Measurements from ENCODE around the gene SHANK1.

SHANK1 gene

DNA sequence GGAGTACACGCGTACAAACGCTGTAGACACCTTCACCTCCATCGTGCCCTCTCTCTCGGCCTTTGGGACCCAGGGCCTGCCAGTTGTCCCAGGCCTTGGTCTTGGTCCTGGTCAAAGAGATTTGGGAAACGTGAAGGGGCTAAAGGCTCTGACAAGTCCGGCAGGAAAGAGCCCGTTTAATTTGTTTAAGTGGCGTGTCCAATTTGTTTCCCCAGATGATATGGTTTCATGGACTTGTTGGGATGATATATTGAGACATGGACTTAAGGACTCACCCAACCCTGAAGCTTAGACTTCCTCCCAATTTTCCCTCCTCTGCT lies 6.3 kb upstream of the SHANK1 start:
- no peak for DNase-seq

- no peak for DNase-seq
Measured at GRCh38 chr19:50725218-50725910, 5.8 kb upstream of the SHANK1 start.

DNA sequence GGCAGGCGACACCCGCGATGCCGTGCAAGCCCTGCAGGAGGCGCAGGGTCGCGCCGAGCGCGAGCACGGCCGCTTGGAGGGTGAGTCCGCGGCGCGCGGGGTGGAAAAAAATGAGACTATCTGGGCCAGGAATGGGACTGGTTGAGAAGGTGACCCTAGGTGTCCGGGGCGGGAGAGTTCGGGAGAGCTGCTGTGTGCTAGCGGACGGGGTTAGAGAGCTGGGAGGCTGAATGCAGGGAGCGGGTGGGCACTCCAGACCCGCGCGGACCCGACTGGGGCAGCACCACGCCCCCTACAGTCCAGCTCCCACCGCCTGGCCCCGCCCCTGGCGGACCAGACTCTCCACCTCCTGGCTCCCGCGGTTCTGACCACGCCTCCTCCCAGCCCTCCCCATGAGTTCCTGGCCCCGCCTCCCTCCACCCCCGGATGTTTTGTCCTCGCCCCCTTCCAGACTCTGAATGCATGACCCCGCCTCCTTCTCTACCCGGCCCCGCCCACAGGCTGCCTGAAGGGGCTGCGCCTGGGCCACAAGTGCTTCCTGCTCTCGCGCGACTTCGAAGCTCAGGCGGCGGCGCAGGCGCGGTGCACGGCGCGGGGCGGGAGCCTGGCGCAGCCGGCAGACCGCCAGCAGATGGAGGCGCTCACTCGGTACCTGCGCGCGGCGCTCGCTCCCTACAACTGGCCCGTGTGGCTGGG lies 5.1 kb upstream of the SHANK1 start:
- DNase-seq, result peak; percentile 99

GRCh38 chr19:50723735-50724521 lies 4.3 kb upstream of the SHANK1 start:
- no peak for DNase-seq

GRCh38 chr19:50723069-50723468 lies 3.5 kb upstream of the SHANK1 start, which contains the start of gene CLEC11A:
Gene CLEC11A (plus strand): TSS chr19:50723364. CDS start chr19:50723526, 162 bp downstream.
- DNase-seq, result peak; percentile 85

GRCh38 chr19:50722201-50723013 lies 2.8 kb upstream of the SHANK1 start:
- no peak for DNase-seq

DNA sequence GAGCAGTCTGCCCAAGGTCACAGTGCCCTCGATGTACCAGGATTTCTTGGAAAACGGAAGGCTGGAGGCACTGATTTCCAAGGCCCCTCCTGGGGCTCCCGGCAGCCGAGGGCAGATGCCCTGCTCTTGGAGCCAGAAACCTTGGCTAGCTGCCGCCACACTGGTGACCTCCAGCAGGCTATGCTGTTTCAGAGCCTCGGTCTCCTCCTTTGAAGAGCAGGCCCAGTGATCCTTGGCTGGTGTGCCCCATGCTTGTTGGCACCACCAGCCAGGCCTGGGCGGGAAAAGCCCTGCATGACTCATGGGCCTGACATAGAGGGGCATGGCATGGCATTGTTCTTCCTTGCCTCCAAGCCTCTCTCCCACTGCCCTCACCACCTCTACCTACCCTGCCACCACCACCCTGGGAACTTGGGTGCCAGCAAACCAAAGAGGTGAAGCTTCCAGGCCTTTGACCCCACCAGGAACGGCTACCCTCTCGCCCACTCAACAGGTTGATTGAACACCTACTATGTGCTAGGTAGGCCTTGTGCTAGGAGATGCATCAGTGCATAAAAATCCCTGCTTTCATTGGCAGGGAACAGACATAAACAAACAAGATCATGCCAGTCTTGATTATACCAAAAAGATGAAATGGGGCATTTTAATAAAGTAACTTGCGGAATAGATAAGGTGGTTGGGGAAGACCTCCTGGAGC lies 2.0 kb upstream of the SHANK1 start:
- DNase-seq, result no peak

DNA sequence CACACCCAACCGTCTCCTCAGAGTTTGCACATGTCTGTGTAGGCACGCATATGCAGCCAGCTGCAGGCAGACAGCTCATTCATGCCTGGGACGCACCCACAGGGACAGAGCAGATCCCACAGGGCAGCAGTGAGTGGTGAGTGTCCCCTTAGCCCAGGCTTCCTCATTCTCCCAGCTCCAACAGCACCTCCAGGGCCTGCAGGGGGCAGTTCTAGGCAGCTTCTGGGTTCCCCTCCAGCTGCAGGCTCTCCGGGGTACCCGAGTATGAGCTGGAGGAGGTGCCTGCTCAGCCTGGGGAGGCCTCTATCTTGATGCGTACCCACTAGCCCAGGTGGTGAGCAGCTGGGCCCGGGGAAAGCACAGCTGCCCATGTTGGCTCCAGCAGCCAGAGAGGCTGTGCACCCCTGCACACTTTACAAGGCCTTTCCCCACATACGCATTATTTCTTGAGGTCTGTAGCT lies 1.3 kb upstream of the SHANK1 start:
- peak; percentile 50 for DNase-seq

DNA sequence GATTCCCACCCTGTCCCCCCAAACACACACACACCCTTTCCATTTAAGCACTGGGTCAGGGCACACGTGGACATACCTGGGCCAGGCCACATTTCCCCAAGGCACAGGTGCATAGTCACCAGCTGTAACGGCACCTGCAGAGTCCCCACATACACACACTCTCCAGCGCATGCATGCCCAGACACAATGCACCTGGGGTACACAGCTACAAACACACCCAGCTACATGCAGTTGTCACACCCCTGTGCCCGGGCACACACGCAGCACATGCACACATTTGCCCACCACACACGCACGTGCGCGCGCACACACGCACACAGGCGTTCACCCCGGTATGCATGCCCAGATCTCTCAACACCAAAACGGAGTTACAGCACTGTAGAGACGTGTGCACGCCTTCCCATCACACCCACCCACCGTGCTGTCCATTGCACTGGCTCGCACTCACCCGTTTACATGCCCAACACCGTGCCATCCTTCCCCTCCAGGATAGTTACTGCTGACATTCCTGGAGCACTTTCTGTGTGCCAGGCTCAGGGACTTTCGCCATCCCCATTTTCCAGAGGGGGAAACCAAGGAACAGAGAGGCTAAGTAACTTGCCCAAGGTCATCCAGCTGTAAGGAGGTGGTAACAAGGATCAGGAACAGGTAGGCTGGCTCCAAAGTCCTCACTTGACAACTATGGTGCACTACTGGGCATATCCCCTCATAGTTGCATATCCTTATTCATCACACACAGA lies 749 bp upstream of the SHANK1 start:
- no peak for DNase-seq

DNA sequence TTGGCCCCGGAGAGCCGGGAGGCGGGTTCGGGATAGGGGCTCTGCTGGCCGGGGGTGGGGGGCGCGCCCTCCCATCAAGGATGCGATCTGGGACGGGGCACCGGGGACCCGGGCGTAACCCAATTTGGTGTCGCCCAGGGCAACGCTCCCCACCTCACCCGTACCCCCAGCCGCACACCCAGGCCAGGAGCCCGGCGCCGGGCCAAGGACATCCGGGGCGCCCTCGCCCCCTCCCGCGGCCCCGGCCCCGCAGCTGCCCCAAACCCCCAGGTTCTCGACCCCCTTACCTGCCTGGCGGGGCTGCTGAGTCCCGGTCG lies 525 bp downstream of the SHANK1 start:
- DNase-seq, result no peak

DNA sequence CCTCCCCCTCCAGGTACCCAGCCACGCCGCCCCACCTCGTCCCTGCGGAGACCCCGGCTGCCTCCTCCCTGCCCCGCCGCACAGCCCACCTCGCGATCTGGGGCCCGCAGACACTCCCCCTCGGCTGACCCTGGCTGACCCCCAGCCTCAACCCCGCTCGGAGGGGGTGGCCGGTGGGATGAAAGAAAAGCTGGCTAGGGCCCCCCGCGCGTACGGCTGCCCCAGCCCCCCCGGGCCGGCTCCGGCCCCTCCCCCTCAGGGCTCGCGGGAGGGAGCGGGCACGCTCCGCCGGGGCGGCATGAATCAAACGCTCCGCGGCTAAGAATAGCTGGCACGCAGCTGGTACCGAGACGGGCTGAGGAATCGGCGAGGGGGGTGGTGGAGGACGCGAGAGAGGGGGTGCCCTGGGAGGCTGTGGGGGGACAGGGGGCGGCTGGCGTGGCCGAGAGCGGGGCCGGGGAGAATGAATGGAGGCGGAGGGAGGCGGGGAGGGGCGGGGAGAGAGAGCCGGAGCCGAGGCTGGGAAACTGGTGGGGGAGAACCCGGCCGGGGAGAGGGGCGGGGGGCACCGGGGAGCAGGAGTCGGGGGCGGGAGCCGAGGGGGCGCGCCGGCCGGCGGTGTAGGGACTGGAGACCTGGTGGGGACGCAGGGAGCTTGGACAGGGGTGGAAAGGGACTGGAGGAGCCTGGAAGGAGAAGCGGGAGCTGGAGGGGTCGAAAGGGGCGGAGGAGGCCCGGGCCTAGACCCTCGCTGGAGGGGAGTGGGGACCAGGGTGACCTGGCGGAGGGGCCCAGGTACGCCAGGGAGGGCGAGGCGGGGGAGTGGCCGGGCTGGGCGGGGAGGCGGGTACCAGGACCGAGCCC lies 1.1 kb downstream of the SHANK1 start:
- no peak for DNase-seq

- DNase-seq, result no peak
Measured at GRCh38 chr19:50717891-50718254, 1.7 kb downstream of the SHANK1 start.

DNA sequence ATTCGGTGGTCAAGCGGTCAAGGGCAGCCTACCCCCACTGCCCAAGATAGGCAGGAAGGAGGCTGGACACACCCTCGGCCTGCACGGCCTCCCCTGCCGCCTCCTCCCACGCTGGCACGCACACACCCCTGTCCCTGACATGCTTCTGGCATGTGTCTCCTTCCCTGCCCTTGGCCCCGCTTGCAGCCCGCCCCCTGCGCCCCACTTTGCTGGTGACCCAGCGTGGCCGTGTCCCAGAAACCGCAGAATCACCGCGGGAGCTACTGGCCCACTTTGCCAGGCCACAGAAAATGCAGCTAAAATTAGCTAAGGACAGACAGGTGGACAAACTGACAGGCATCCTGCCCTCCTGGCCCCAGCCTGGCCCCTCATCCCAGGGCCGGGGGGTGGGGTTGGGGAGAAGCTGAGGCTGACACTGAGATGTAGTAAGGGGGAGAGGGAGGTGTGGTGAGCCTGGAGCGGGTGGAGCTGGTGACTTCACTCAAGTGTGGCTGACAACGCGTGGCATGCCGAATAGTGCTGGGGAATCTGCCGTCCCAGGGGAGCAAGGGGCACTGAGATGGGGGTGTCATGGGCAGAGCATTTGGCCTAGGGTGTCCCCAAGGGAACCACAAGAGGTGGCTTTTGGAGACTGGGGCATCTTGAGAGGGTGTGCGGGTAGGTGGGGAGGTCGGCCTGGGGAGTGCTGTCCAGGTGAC lies 2.4 kb downstream of the SHANK1 start:
- DNase-seq, result no peak

GRCh38 chr19:50716178-50717025 lies 3.2 kb downstream of the SHANK1 start:
- DNase-seq, result no peak

- no peak for DNase-seq
Measured at GRCh38 chr19:50713556-50714236, 5.9 kb downstream of the SHANK1 start.

DNA sequence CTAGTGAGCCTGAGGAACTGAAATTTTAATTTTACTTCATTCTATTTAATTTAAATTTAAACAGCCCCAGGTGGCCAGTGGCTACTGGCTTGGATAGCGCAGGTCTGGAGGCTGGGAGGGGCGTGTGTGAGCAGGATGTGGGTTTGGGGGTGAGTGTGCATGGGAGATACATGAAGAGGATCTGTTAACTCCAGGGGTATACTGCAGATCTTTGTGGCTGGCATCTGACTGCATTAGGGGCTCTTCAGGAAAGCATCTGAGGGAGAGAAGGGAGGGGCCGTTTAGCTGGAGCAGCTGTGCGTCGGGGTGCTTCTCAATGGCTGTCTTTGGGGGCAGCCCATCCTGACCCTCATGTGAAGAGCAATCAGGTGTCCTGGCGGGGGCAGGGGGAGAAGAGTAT lies 6.8 kb downstream of the SHANK1 start:
- DNase-seq, result no peak

DNA sequence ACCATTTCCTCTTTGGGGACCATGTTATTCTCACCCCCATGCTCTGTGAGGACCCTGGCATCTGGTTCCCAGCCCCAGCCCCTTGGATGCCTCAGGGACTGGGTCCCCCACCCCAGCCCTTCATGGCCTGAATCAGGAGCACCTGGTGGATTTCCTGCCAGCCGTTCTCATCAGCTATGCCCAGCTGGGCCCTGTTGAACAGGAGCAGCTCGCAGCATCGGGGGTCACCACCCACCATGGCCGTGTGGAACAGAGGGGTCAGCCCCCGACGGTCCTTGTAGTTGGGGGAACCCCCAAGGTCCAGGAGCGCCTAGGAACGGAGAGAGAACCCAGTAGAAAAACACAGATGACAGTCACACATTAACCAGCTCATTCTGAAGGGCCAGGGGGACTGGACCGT lies 7.8 kb downstream of the SHANK1 start:
- DNase-seq, result no peak

DNA sequence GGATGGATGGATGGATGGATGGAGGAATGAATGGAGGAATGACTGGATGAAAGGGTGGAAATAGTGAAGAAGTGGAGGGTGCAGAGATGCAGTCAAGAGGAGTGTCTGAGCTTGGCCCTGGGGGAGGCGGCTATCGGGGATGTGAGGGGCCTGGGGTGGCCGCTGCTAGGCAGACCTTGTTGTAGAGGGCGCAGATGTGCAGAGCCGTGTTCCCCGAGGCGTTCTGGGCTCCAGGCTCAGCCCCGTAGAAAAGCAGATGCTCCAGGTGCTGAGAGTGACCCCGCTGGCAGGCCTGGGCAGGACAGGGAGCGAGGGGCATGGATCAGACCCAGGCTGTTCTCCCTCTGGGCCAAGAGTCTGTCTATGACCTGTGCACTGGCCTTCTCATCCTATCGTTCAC lies 8.4 kb downstream of the SHANK1 start:
- no peak for DNase-seq

GRCh38 chr19:50710612-50711011 lies 9.0 kb downstream of the SHANK1 start:
- no peak for DNase-seq
